ENCODE measurements around the gene MYH6.

GRCh38 chr14:23347406-23348296 lies 60.4 kb downstream of the MYH6 start:
- TF ChIP-seq CTCF (IDR thresholded peaks at IDR 0.05) (no peak), POLR2A (IDR thresholded peaks at IDR 0.05) (no peak)

Measured in body of pancreas (tissue), 4 donors.